Airway epithelial cell (primary cell): ENCODE results near the gene MX2. TPM values are rescaled to one million over a fixed set of nuclear protein-coding genes. Genes with fewer than 3 reads are reported as not detected.

Experiments used
- total RNA-seq: library from RNA; depleted of rRNA; stranded (reverse); fragments of >200 nt; gene quantifications from 2 replicates; pipeline ENCODE4 v1.2.3, GENCODE V29; 2015

Gene MX2, protein sequence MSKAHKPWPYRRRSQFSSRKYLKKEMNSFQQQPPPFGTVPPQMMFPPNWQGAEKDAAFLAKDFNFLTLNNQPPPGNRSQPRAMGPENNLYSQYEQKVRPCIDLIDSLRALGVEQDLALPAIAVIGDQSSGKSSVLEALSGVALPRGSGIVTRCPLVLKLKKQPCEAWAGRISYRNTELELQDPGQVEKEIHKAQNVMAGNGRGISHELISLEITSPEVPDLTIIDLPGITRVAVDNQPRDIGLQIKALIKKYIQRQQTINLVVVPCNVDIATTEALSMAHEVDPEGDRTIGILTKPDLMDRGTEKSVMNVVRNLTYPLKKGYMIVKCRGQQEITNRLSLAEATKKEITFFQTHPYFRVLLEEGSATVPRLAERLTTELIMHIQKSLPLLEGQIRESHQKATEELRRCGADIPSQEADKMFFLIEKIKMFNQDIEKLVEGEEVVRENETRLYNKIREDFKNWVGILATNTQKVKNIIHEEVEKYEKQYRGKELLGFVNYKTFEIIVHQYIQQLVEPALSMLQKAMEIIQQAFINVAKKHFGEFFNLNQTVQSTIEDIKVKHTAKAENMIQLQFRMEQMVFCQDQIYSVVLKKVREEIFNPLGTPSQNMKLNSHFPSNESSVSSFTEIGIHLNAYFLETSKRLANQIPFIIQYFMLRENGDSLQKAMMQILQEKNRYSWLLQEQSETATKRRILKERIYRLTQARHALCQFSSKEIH
- 0.35 TPM in 1 of 2 replicates, not detected in the other for total RNA-seq

DNA sequence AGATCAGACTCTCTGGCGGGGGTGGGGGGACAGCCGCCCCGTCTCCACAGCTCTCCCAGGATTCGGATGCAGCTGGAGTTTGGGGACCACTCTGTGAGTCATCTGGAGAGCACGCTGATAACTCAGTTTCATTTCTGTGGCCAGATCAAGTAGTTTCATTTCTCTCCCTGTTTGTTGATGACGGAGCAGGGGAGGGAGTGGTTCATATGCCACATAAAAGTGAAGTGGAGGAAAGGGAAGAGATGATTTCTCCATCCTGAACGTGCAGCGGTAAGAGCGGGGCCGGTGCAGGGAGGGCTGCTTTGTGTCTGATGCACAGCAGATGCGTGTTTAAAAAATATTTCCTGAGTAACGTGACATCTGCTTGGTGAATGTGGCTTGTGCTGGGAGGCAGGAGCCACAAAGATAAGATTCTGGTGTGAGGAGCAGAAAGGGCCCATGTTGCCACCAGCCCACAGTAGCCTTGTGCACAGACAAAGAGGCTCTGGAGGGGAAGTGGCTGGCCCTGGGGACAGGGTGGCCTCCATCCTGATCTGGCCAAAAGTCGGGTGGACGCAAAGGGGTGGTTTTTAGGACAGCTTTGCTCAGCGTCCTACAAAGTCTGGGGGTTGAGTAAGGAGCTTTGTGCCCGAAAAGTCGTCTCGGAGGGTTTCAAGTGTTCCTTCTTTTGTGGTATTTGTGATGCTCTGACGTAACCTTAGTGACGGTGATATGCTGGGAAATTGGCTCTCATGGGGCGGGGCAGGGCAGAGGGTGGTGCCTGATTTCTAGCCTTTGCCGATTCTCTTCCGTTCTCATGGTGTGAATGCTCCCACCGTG lies at the start of gene MX2:
Gene MX2, plus strand, starts transcription at position 242 of the 819 bp plus-strand sequence. CDS start 14,880 bp downstream, outside the sequence.

DNA sequence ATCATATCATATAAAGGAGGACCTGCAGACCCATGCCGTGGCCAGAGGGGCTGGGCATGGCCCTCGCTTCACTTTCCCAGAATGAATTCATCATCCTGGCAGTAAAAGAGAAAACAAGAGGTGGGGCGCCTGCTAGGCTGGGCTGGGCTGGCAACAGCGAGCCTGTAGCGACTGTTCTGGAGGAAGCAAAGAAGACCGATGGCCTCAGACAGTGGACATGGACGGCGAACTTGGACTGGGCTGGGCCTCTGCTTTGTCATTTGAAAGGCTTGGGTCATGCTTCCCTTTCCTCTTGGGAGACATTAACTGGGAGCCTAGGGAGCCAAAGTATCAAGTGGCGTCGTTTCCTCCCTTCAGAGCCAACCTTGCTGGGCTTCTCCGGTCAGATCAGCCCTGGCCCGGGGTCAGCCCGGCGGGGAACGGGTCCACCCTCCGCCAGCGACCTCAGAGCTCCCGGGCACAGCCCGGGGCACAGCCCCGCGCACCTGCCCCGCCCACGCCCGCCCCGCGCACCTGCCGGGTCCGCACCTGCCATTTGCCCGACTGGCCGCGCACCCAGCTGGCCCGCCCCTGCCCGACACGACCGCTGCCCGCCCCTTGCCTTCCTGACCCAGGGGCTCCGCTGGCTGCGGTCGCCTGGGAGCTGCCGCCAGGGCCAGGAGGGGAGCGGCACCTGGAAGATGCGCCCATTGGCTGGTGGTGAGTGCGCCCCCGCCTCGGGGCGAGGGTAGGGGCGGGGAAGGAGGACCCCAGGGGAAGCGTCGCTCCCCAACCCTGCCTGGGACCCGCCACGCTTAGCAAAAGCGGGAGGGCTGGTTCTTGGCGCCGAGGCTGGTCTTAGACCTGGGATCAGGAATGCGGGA lies 45.4 kb upstream of the MX2 start, which contains the start of gene FAM3B:
Gene FAM3B, plus strand, starts transcription at position 602 of the 863 bp plus-strand sequence. Its CDS starts 79 bp downstream, at position 681.

DNA sequence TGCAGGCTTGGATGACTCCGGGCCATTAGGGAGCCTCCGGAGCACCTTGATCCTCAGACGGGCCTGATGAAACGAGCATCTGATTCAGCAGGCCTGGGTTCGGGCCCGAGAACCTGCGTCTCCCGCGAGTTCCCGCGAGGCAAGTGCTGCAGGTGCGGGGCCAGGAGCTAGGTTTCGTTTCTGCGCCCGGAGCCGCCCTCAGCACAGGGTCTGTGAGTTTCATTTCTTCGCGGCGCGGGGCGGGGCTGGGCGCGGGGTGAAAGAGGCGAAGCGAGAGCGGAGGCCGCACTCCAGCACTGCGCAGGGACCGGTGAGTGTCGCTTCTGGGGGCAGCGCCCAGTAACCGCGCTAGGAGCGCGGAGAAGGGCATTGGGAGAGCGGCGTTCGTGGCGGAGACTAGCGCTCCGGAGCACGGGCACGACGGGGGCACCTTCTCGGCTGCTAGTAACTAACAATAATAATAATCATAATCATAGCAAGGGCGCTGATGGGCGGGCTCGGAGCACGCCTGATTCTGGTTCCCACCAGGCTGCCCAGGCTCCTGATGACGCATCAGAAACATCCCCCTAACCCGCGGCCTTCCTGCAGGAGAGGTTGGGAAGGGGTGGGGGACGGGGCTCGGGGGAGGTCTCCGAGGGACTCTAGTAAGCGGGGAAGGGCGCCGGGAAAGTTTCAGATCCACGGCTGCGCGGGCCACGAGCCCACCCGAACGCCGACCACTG lies 64.3 kb downstream of the MX2 start, which contains the start of gene MX1:
Gene MX1, plus strand, starts transcription at position 286 of the 722 bp plus-strand sequence. CDS start 5,832 bp downstream, outside the sequence.

Other genes starting within 250 kb of the MX2 start
- gene BACE2, start 193.9 kb upstream of the MX2 start, total RNA-seq, result 56.5 and 62.4 TPM in 2 replicates
- not detected in 2 replicates for gene FAM3B, start 45.2 kb upstream of the MX2 start, total RNA-seq
- gene MX1, start 64.2 kb downstream of the MX2 start, total RNA-seq, result 0.37 and 1.4 TPM in 2 replicates
- 1.0 and 1.2 TPM in 2 replicates for gene TMPRSS2, start 146.1 kb downstream of the MX2 start, total RNA-seq